Suppressor macrophage (primary cell): ENCODE data around the gene MRPS5.
"Not testable (repeated sequence)": the region's sequence is repeated elsewhere in the genome, so short reads cannot be mapped to it uniquely, and the experiment has no call there.

ENCODE experiments used
- DNase-seq, 4 experiments: peaks; one replicate each; pipeline ENCODE4 v3.0.0-alpha.2; 2020 to 2022

The MRPS5 gene

DNA sequence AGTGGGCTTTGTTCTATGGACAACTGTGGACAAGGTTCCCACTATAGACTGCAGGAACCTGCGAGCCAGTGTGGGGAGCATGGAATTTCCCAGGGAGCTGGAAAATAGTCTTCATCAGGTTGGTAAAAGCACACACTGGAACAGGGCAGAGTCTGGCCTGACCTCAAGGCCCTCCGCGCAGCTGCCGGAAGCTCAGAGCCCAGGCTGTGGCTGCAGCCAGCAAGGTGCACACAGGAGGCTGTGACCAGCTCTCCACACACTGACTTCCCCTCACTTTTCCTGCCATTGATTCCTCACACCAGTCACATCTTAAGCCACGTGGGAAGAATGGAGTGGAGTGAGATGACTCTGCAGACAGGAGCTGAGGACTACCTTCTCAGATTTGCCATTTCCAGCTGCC is 77.0 kb downstream of the MRPS5 start:
- no peak for DNase-seq

DNA sequence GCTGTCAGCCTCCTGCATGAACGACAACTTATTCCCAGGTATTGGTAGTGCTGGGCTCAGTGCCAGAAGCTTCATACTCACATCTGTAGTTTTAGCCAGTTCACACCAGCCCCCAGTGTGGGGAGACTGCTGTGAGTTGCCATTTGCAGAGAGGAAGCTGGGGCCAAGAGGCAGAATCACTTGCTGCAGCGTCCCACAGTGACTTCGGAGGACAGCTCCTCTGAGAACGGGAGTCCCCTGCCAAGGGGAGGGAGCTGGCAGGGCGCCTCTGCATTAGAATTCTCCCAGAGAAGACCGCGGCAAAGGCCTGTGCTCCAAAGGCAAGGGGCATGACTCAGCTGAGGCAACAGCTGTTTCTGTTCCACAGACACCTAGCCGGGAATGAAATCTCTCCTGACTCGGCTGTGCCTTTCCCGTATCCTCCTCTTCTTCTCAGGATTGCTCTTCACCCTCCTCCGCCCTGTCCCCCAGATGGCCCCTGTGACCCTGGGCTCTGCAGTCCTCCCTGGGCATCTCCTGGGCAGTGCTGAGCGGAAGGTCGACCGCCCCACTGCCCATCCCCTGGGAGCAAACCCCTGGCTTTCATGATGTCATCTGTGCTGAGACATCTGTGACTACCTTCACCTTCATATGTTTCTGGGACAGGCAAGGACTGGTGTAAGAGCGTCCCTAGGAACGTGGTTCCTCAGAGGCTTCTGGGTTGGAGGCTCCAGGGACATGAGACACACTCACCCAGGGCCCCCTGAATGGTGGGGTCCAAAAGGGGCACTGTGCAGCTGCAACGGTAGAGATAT is 78.1 kb downstream of the MRPS5 start:
- no peak for DNase-seq

DNA sequence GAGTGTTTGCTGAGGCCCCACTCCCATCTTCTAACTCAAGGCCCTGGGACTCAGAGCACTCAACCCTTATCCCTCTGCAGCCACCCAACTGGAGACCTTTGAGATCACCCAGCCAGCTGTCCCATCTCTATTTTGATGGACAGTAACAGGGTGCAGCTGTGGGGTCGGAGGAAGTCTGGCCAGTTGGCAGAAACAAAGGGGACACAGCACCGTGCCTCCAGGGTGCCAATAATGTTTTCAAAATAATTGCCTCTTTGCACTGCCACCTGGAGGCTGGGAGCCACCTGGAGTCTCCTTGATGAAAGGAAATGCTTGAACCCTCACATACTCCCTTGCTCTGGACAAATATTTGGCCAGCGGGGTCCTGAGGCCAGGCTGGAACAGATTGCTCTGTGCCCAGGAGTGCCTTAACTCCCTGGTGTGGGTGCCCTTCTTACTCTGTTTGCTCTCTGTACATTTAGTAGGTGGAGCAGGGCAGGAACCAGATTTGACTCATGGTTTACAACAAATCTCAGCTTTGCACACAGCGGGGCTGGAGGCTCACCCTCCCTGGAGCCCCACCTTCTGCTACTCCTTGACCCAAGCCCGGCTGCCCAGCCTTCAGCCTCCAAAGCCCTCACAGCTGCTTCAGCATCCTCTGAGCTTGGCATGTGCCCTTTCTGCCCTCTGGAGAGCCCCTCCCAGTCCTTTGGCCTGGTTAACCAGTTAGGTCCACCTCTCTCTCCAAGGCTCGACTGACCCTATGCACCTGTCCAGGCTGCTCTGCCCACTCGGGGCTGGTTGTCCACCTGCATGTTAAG is 78.9 kb downstream of the MRPS5 start:
- no peak for DNase-seq

DNA sequence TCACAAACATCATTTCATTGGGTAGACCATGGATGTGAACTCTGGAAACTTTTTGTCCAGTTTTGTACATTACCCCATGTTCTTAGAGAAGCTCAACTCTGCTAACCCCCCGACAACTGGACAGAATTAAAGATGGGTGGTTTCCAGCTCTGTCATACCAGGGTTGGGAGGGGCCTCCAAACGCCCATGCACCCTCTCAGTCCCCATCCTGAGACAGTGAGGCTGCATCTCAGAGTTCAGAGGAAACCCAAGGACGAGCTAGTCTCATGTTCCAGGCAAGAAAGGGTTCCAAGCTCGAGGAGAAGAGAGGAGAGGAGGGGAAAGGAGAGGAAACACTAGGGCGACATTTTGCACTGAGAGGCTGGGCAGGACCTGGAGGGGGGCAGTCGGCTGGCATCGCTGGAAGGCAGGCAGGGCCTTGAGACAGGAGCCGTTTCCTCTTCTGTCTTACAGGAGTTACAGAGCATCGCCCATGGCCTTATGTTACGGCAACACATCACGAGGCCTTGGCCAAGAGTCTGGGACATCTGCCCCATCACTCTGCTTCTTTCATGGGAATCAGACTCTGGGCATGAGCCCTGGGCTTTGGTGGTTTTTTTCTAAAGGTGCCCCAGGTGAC is 79.7 kb downstream of the MRPS5 start:
- DNase-seq = no peak

DNA sequence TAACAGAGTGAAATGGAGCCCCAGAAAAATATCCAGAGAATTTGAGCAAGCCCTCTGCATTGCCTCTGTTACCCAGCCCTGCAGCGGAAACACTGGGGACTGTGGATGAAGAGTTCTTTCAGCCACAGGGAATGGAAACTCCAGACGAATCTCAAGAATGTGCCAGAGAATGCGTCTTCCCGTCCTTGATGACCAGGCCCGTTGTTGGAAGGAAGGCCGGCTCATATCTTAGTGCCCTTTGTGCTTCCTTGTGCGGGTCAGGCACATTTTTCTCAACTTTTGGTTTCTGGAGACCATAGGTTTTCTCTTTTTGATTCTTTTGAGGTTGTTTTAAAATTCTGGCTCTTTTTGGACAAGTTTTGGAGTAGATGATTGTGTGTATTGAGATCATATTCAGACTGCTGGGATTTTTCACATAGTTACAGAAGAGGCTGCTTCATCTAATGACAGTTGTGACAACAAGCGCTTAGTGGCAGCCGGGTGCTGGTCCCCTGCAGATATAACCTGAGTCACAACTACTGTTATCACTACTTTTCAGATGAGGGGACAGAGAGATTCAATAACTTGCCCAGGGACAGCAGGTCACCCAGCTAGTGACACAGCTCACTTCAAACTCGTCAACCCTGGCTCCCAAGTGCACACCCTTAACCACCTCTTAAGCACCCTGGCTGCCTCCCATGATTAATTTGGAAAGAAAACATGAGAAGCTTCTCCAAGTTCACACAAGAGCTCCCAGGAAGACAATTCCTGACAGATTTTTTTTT is 80.4 kb downstream of the MRPS5 start:
- DNase-seq = no peak

DNA sequence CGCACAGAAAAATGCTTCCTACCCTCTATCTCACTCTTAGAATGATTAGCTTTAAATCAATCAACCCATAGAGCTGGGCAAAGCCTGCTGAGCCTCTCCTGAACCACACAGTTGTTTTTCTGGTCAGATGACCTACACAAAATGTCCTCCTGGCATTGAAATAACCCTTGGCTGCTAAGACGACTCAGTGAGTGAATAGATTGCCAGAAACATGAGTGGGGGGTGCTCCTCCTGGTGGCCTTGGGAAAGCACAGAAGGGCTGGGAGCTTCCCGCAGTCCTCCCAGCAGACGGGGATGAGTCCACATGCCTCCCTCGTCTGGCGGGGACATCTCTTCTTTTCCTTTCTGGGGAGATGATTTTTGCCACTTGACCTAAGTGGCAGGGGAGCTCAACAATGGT is 81.2 kb downstream of the MRPS5 start:
- no peak for DNase-seq

DNA sequence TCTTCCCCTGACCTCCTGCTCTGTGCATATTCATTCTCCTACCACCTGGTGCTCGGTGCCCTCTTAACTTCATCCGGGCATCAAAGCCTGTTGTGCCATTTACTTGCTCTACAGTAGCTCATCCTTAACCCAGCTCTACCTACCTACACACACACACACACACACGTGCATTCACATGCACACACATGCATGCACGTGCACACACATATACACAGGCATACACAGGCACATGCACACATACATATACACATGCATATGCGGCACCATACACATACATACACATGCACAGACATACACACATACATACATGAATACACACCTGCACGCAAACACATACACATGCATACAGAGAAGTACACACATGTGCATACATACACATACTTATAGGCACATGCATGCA is 81.6 kb downstream of the MRPS5 start:
- DNase-seq = no peak

DNA sequence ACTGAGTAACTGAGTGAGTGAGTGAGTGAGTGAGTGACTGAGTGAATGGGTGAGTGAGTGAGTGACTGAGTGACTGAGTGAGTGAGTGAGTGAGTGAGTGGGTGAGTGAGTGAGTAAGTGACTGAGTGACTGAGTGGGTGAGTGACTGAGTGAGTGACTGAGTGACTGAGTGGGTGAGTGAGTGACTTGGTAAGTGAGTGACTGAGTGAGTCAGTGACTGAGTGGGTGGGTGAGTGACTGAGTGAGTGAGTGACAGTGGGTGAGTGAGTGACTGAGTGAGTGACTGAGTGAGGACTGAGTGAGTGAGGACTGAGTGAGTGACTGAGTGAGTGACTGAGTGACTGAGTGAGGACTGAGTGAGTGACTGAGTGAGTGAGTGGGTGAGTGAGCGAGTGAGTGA is 82.2 kb downstream of the MRPS5 start:
- no peak for DNase-seq

DNA sequence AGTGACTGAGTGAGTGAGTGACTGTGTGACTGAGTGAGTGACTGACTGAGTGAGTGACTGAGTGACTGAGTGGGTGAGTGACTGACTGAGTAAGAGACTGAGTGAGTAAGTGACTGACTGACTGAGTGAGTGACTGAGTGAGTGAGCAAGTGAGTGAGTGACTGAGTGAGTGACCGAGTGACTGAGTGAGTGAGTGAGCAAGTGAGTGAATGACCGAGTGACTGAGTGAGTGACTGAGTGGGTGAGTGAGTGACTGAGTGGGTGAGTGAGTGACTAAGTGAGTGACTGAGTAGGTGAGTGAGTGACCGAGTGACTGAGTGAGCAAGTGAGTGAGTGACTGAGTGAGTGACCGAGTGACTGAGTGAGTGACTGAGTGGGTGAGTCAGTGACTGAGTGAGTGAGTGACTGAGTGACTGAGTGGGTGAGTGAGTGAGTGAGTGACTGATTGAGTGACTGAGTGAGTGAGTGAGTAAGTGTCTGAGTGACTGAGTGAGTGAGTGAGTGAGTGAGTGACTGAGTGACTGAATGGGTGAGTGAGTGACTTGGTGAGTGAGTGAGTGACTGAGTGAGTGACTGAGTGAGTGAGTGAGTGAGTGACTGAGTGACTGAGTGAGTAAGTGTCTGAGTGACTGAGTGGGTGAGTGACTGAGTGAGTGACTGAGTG is 82.8 kb downstream of the MRPS5 start:
- no peak for DNase-seq

DNA sequence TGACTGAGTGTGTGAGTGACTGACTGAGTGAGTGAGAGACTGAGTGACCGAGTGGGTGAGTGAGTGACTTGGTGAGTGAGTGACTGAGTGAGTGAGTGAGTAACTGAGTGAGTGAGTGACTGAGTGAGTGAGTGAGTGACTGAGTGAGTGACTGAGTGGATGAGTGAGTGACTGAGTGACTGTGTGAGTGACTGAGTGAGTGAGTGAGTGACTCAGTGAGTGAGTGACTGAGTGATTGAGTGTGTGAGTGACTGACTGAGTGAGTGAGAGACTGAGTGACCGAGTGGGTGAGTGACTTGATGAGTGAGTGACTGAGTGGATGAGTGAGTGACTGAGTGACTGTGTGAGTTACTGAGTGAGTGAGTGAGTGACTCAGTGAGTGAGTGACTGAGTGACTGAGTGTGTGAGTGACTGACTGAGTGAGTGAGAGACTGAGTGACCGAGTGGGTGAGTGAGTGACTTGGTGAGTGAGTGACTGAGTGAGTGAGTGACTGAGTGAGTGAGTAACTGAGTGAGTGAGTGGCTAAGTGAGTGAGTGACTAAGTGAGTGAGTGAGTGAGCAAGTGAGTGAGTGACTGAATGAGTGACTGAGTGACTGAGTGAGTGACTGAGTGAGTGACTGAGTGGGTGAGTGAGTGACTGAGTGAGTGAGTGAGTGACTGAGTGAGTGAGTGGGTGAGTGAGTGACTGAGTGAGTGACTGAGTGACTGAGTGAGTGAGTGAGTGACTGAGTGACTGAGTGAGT is 83.6 kb downstream of the MRPS5 start:
- DNase-seq = not testable (repeated sequence)

DNA sequence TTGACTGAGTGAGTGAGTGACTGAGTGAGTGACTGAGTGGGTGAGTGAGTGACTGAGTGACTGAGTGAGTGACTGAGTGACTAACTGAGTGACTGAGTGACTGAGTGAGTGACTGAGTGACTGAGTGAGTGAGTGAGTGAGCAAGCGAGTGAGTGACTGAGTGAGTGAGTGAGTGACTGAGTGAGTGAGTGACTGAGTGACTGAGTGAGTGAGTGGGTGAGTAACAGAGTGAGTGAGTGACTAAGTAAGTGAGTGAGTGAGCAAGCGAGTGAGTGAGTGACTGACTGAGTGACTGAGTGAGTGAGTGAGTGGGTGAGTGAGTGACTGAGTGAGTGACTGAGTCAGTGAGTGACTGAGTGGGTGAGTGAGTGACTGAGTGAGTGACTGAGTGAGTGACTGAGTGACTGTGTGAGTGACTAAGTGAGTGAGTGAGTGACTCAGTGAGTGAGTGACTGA is 84.2 kb downstream of the MRPS5 start:
- no peak for DNase-seq

DNA sequence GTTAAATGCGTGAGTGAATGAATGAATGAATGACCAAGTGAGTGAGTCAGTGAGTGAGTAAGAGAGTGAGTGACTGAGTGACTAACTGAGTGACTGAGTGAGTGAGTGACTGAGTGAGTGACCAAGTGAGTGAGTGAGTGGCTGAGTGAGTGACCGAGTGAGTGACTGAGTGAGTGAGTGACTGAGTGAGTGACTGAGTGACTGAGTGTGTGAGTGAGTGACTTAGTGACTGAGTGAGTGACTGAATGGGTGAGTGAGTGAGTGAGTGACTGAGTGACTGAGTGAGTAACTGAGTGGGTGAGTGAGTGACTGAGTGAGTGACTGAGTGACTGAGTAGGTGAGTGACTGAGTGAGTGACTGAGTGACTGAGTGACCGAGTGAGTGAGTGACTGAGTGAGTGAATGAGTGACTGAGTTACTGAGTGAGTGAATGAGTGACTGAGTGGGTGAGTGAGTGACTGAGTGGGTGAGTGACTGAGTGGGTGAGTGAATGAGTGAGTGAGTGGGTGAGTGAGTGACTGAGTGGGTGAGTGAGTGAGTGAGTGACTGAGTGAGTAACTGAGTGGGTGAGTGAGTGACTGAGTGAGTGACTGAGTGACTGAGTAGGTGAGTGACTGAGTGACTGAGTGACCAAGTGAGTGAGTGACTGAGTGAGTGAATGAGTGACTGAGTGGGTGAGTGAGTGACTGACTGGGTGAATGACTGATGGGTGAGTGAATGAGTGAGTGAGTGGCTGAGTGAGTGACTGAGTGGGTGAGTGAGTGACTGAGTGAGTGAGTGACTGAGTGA is 84.8 kb downstream of the MRPS5 start:
- DNase-seq = no peak
